Glutamatergic neuron (in vitro differentiated cells): Measurements from ENCODE around the gene CDK5RAP3. TPM values are rescaled to one million over a fixed set of nuclear protein-coding genes. Genes with fewer than 3 reads are reported as not detected.

Source experiments
- DNase-seq: peaks from one replicate; pipeline ENCODE4 v3.0.0; 2022
- H3K27ac Mint-ChIP-seq: one replicate; pipeline ENCODE4 v1.8.0; 2020; ENCODE audit warnings: mild to moderate bottlenecking, mixed read lengths, inconsistent platforms; ENCODE audit not compliant: unreplicated experiment
- H3K27me3 Mint-ChIP-seq: one replicate; pipeline ENCODE4 v1.8.0; 2020; ENCODE audit warnings: mild to moderate bottlenecking, moderate library complexity, mixed read lengths, inconsistent platforms; ENCODE audit not compliant: unreplicated experiment
- H3K36me3 Mint-ChIP-seq: one replicate; pipeline ENCODE4 v1.8.0; 2020; ENCODE audit warnings: mild to moderate bottlenecking, mixed read lengths, inconsistent platforms; ENCODE audit not compliant: unreplicated experiment
- H3K4me1 Mint-ChIP-seq: one replicate; pipeline ENCODE4 v1.8.0; 2020; ENCODE audit warnings: mild to moderate bottlenecking, low read depth, mixed read lengths, inconsistent platforms; ENCODE audit not compliant: unreplicated experiment
- H3K4me3 Mint-ChIP-seq: one replicate; pipeline ENCODE4 v1.8.0; 2020; ENCODE audit warnings: mild to moderate bottlenecking, mixed read lengths, inconsistent platforms; ENCODE audit not compliant: unreplicated experiment
- H3K9me3 Mint-ChIP-seq: one replicate; pipeline ENCODE4 v1.8.0; 2020; ENCODE audit warnings: mild to moderate bottlenecking, moderate library complexity, mixed read lengths, inconsistent platforms; ENCODE audit not compliant: unreplicated experiment
- CTCF ChIP-seq: fragments of 200-600 bp; sonication (generic); IDR thresholded peaks from one replicate; pipeline ENCODE4 v1.5.0; 2021; ENCODE audit not compliant: partially characterized antibody, unreplicated experiment
- total RNA-seq: library from RNA; stranded (reverse); fragmentation: NEBNext Ultra II Directional; extraction: Animal tissue kit (Norgen Biotek cat#: 25700); gene quantifications from one replicate; pipeline ENCODE4 v1.2.1, GENCODE V29; 2021; ENCODE audit not compliant: unreplicated experiment

CDK5RAP3 gene
- total RNA-seq, 1 donor from 2014 or later: 196 TPM

DNA sequence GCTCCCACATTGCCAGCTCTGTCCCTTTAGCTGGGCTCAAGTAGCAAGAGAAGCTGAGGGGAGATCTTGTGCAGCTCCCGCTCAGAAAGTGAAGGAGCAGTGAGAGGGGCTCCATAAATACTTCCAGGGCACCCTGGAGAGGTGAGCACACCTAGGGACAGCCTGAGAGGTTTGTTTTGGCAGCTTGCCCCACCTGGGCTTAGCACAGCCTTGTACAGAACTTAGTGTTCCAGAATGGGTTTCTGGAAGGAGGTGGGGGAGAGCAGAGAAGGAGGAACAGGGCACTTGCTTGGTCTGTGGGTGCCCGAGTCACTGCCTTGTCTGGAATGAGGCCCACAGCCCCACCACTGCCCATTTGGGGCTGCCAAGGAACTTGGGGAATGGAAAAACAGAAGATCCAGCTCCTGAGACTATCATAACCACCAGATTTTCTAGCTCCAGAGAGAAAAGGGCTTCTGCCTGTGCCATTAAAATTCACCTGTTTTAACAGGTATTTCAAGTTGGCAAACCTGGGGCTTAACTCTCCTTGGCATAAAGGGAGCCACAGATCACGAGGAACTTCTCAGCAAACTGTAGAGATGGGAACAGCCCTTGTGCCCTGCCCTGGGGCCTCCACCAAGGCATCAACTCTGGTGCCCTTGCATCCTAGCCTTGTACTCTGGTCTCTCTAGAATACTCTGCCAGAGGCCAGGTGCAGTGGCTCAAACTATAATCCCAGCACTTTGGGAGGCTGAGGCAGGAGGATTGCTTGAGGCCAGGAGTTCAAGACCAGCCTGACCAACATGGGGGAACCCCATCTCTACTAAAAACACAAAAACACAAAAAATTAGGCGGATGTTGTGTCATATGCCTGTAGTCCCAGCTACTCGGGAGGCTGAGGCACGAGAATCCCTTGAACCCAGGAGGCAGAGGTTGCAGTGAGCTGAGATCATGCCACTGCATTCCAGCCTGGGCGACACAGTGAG lies 15.1 kb upstream of the CDK5RAP3 start:
- H3K9me3 Mint-ChIP-seq: no peaks in the 10 kb centered on the region
- H3K4me3 Mint-ChIP-seq: no peak overlapping the region
- no peaks in the 10 kb centered on the region for H3K27me3 Mint-ChIP-seq
- no peaks in the 10 kb centered on the region for H3K36me3 Mint-ChIP-seq
- no peak for DNase-seq
- no peak for TF ChIP-seq CTCF
- H3K27ac Mint-ChIP-seq: no peak overlapping the region
- H3K4me1 Mint-ChIP-seq: peaks cover 5% of the 10 kb centered on the region

GRCh38 chr17:47956791-47957590 lies 13.9 kb upstream of the CDK5RAP3 start:
- Mint-ChIP-seq H3K9me3 (no peaks in the 10 kb centered on the region), H3K4me3 (no peak overlapping the region), H3K4me1 (peaks cover 5% of the 10 kb centered on the region), H3K27me3 (peaks cover 1% of the 10 kb centered on the region), H3K27ac (no peak overlapping the region), H3K36me3 (peaks cover 6% of the 10 kb centered on the region)
- no peak for TF ChIP-seq CTCF
- no peak for DNase-seq

DNA sequence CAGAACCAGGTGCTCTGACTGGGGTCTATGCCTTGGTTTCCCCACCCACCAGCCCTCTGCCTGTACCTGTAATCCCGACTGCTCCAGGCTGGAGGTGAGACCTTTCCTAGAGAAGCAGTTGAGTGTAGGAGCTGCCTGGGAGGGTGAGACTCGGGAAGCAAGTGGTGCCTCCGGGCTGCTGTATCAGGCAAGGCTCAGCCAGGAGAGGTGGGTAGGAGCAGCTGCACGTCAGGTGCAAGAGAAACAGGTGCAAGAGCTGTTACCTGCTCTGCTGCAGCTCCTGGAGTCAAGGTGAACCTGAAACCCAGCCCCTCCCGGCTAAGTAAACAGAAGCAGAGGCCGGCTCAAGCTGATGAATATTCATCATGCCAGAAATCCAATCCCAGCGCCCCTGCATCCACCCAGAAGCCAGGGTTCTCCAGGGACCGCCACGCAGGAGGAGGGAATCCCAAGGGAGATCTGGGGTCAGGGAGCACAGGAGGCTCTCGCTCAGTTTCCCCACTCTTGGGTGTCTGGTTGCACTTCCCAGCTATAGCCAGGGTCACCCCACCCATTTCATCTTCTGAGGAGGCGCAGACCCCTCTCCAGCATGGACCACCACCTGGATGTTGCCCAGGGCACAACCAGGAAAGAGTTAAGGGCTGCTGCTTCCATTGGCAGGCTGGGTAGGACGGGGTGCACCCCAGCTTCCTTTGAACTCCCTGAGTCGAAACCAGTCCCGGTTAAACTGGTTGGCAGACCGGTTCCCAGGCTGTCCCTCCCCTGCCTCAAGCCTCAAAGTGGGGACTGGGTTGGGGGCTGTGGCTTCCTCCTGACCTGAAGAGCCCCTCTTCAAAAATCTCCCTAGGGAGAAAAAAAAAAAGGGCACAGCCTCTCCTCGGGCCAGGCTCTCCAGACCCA lies 13.1 kb upstream of the CDK5RAP3 start, which contains the start of gene PRR15L:
PRR15L (minus strand) TSS at position 293 of the 900 bp plus-strand sequence. CDS start 4,649 bp downstream, outside the sequence.
- no peak within 1 kb of the TSS for H3K27ac Mint-ChIP-seq
- no peak for TF ChIP-seq CTCF

GRCh38 chr17:47959825-47960655 lies 10.9 kb upstream of the CDK5RAP3 start:
- no peak for DNase-seq
- no peak for TF ChIP-seq CTCF
- no peak overlapping the region for H3K4me3 Mint-ChIP-seq
- H3K36me3 Mint-ChIP-seq: peaks cover 9% of the 10 kb centered on the region
- H3K4me1 Mint-ChIP-seq: peaks cover 5% of the 10 kb centered on the region
- H3K9me3 Mint-ChIP-seq: peaks cover 7% of the 10 kb centered on the region
- no peak overlapping the region for H3K27ac Mint-ChIP-seq
- H3K27me3 Mint-ChIP-seq: peaks cover 3% of the 10 kb centered on the region

More for the DNA sequence above, 13.1 kb upstream of the CDK5RAP3 start, which contains the start of gene PRR15L:
- Mint-ChIP-seq H3K9me3 (peaks cover 2% of the 10 kb centered on the region), H3K4me3 (no peak within 1 kb of the TSS), H3K36me3 (peaks cover 9% of the 10 kb centered on the region), H3K27me3 (peaks cover 1% of the 10 kb centered on the region), H3K4me1 (peaks cover 5% of the 10 kb centered on the region)
- no peak for DNase-seq
